HG03135 (cell line): ENCODE data around the gene RRN3.
"Not testable (repeated sequence)": the region's sequence is repeated elsewhere in the genome, so short reads cannot be mapped to it uniquely, and the experiment has no call there.

Experiments
- ATAC-seq: cut with Tn5 transposase; IDR thresholded peaks from one replicate; pipeline ENCODE4 v1.9.1; 2021; ENCODE audit warnings: mild to moderate bottlenecking, moderate library complexity; ENCODE audit not compliant: unreplicated experiment

RRN3 gene

GRCh38 chr16:15099366-15099909, 5.4 kb upstream of the RRN3 start:
- not testable (repeated sequence) for ATAC-seq

GRCh38 chr16:15096583-15096972, 2.5 kb upstream of the RRN3 start:
- ATAC-seq = not testable (repeated sequence)

- ATAC-seq = not testable (repeated sequence)
Observed at GRCh38 chr16:15093571-15093954, 509 bp downstream of the RRN3 start.

GRCh38 chr16:15090663-15091269, 3.3 kb downstream of the RRN3 start:
- not testable (repeated sequence) for ATAC-seq

GRCh38 chr16:15082788-15083187, 11.3 kb downstream of the RRN3 start:
- ATAC-seq = not testable (repeated sequence)

- not testable (repeated sequence) for ATAC-seq
Observed at GRCh38 chr16:15080883-15081282, 13.2 kb downstream of the RRN3 start.

- ATAC-seq = not testable (repeated sequence)
Observed at GRCh38 chr16:15076161-15076560, 17.9 kb downstream of the RRN3 start.

GRCh38 chr16:15073101-15073500, 21.0 kb downstream of the RRN3 start:
- ATAC-seq = no peak

- ATAC-seq = not testable (repeated sequence)
Observed at GRCh38 chr16:15071916-15072769, 21.9 kb downstream of the RRN3 start.

- ATAC-seq = not testable (repeated sequence)
Observed at GRCh38 chr16:15071013-15071412, 23.1 kb downstream of the RRN3 start.

- ATAC-seq = not testable (repeated sequence)
Observed at GRCh38 chr16:15066690-15067089, 27.4 kb downstream of the RRN3 start.

- not testable (repeated sequence) for ATAC-seq
Observed at GRCh38 chr16:15065961-15066360, 28.1 kb downstream of the RRN3 start.

GRCh38 chr16:15062085-15062810, 31.8 kb downstream of the RRN3 start:
- ATAC-seq = not testable (repeated sequence)

GRCh38 chr16:15059324-15059723, 34.7 kb downstream of the RRN3 start:
- no peak for ATAC-seq

- no peak for ATAC-seq
Observed at GRCh38 chr16:15057681-15058417, 36.2 kb downstream of the RRN3 start.

GRCh38 chr16:15055141-15056053, 38.7 kb downstream of the RRN3 start:
- peak; percentile 70 for ATAC-seq

- no peak for ATAC-seq
Observed at GRCh38 chr16:15054357-15055140, 39.5 kb downstream of the RRN3 start.

- ATAC-seq = no peak
Observed at GRCh38 chr16:15053904-15054303, 40.2 kb downstream of the RRN3 start.
